Gastrocnemius medialis (tissue), 4 donors: ENCODE data around the gene CACNG5. TPM values are rescaled to one million over a fixed set of nuclear protein-coding genes. Genes with fewer than 3 reads are reported as not detected.

Source experiments
- ATAC-seq, 2 donors: fragments of 150-250 bp; one replicate each; pipeline ENCODE4 v1.9.1; 2016
- DNase-seq, 2 donors: peaks; one replicate each; pipeline ENCODE4 v3.0.0-alpha.2; 2019
- H3K27ac ChIP-seq, 4 donors: fragments of 200-600 bp; sonication (generic); 1 replicate in 1 of 4; 2 replicates in 3 of 4; pipeline ENCODE4 v1.5.1; 2016 to 2018; ENCODE audit warnings: mild to moderate bottlenecking in 2 of 4, moderate library complexity in 1 of 4
- H3K27me3 ChIP-seq, 3 donors: fragments of 200-600 bp; sonication (generic) in 2 of 3; 1 replicate in 1 of 3; 2 replicates in 2 of 3; pipeline versions ENCODE4 v1.5.1 to v1.6.0; 2016 to 2019; ENCODE audit warnings: mild to moderate bottlenecking in 1 of 3, moderate library complexity in 1 of 3
- H3K36me3 ChIP-seq, 2 donors: fragments of 200-600 bp; sonication (generic) in 1 of 2; one replicate each; pipeline ENCODE4 v1.5.1; 2017 to 2018
- H3K4me1 ChIP-seq, 2 donors: fragments of 200-600 bp; sonication (generic) in 1 of 2; one replicate each; pipeline ENCODE4 v1.5.1; 2016 to 2017; ENCODE audit warnings: mild to moderate bottlenecking in 2 of 2
- H3K4me3 ChIP-seq, 4 donors: fragments of 200-600 bp; sonication (generic) in 3 of 4; 1 replicate in 1 of 4; 2 replicates in 3 of 4; pipeline ENCODE4 v1.5.1; 2016 to 2019; ENCODE audit warnings: mild to moderate bottlenecking in 2 of 4
- H3K9me3 ChIP-seq, 3 donors: fragments of 200-600 bp; sonication (generic) in 2 of 3; 1 replicate in 1 of 3; 2 replicates in 2 of 3; pipeline ENCODE4 v1.5.1; 2016 to 2019
- CTCF ChIP-seq, 5 experiments: fragments of 450-650 bp in 3 of 5; fragments of 200-600 bp in 2 of 5; sonication (generic) in 2 of 5; IDR thresholded peaks in 4 of 5; conservative IDR thresholded peaks in 1 of 5; 1 replicate in 4 of 5; 2 replicates in 1 of 5; pipeline ENCODE4 v1.5.1; 2016 to 2019; ENCODE audit warnings: antibody characterized with exemption in 5 of 5, mild to moderate bottlenecking in 3 of 5, moderate library complexity in 3 of 5
- POLR2A ChIP-seq, 2 donors: fragments of 450-650 bp; IDR thresholded peaks; one replicate each; pipeline ENCODE4 v1.6.1; 2017; ENCODE audit warnings: antibody characterized with exemption in 2 of 2, mild to moderate bottlenecking in 2 of 2, moderate library complexity in 2 of 2
- in situ Hi-C, 4 donors: fragments of 200-750 bp; cut with MboI; loops; one replicate each; pipeline versions ENCODE4 v1.15.0 to v1.8.0; 2017; ENCODE audit warnings: low sequenced_read_pairs in 4 of 4
- intact Hi-C: fragments of 100-400 bp; cut with DNase I; formaldehyde crosslinking; loops from one replicate; pipeline ENCODE4 v1.15.1; 2023; ENCODE audit warnings: low total_unique reads
- total RNA-seq, 4 donors: library from RNA; depleted of rRNA; stranded (reverse); fragments of >200 nt; gene quantifications; one replicate each; pipeline versions ENCODE4 v1.1.0 to v1.2.3, GENCODE V29; 2016

CACNG5 gene
- total RNA-seq, 4 donors from 2014 or later: not detected

GRCh38 chr17:66809408-66809807, 25.5 kb upstream of the CACNG5 start:
- no peaks in the 10 kb centered on the region for H3K36me3 ChIP-seq
- H3K9me3 ChIP-seq: no peaks in the 10 kb centered on the region
- no peaks in the 10 kb centered on the region for H3K4me1 ChIP-seq
- in situ Hi-C loops: no loop called here
- no peak for TF ChIP-seq CTCF (IDR thresholded peaks at IDR 0.05 in 4 of 5, conservative IDR thresholded peaks at IDR 0.05 in 1 of 5)
- no peak for TF ChIP-seq POLR2A (IDR thresholded peaks at IDR 0.05)
- H3K27me3 ChIP-seq: no peaks in the 10 kb centered on the region
- DNase-seq (no peak), ATAC-seq (no peak)
- no peak overlapping the region for H3K27ac ChIP-seq
- intact Hi-C loops: loop anchor here (5.0 kb wide), 1 partner anchor 458 kb away; no protein-coding TSS in a partner anchor
- no peak overlapping the region for H3K4me3 ChIP-seq

- Histone ChIP-seq H3K36me3 (no peaks in the 10 kb centered on the region), H3K9me3 (no peaks in the 10 kb centered on the region), H3K4me1 (no peaks in the 10 kb centered on the region), H3K27me3 (no peaks in the 10 kb centered on the region), H3K27ac (no peak overlapping the region), H3K4me3 (no peak overlapping the region)
- intact Hi-C loops: no loop called here
- ATAC-seq (no peak), DNase-seq (no peak)
- TF ChIP-seq CTCF (IDR thresholded peaks at IDR 0.05 in 4 of 5, conservative IDR thresholded peaks at IDR 0.05 in 1 of 5): no peak
- TF ChIP-seq POLR2A (IDR thresholded peaks at IDR 0.05): no peak
- in situ Hi-C loops: no loop called here
Measured at GRCh38 chr17:66810951-66811682, 23.8 kb upstream of the CACNG5 start.

GRCh38 chr17:66811683-66812054, 23.2 kb upstream of the CACNG5 start:
- ATAC-seq (no peak), DNase-seq (no peak)
- Histone ChIP-seq H3K27ac (no peak overlapping the region), H3K4me3 (no peak overlapping the region), H3K4me1 (no peaks in the 10 kb centered on the region), H3K9me3 (no peaks in the 10 kb centered on the region), H3K27me3 (no peaks in the 10 kb centered on the region), H3K36me3 (no peaks in the 10 kb centered on the region)
- in situ Hi-C loops (no loop called here), intact Hi-C loops (no loop called here)
- TF ChIP-seq CTCF (IDR thresholded peaks at IDR 0.05 in 4 of 5, conservative IDR thresholded peaks at IDR 0.05 in 1 of 5): no peak
- no peak for TF ChIP-seq POLR2A (IDR thresholded peaks at IDR 0.05)

- intact Hi-C loops (no loop called here), in situ Hi-C loops (no loop called here)
- no peaks in the 10 kb centered on the region for H3K27me3 ChIP-seq
- H3K9me3 ChIP-seq: no peaks in the 10 kb centered on the region
- H3K4me1 ChIP-seq: no peaks in the 10 kb centered on the region
- H3K27ac ChIP-seq: no peak overlapping the region
- DNase-seq (no peak), ATAC-seq (no peak)
- TF ChIP-seq POLR2A (IDR thresholded peaks at IDR 0.05): no peak
- no peak for TF ChIP-seq CTCF (IDR thresholded peaks at IDR 0.05 in 4 of 5, conservative IDR thresholded peaks at IDR 0.05 in 1 of 5)
- H3K4me3 ChIP-seq: no peak overlapping the region
- H3K36me3 ChIP-seq: no peaks in the 10 kb centered on the region
Measured at GRCh38 chr17:66812571-66812970, 22.3 kb upstream of the CACNG5 start.

- DNase-seq: no peak
- Histone ChIP-seq H3K27me3 (no peaks in the 10 kb centered on the region), H3K36me3 (no peaks in the 10 kb centered on the region), H3K4me3 (no peak overlapping the region), H3K4me1 (no peaks in the 10 kb centered on the region), H3K27ac (no peak overlapping the region), H3K9me3 (no peaks in the 10 kb centered on the region)
- in situ Hi-C loops: no loop called here
- no peak for ATAC-seq
- TF ChIP-seq CTCF (IDR thresholded peaks at IDR 0.05 in 4 of 5, conservative IDR thresholded peaks at IDR 0.05 in 1 of 5) (no peak), POLR2A (IDR thresholded peaks at IDR 0.05) (no peak)
- intact Hi-C loops: no loop called here
Measured at GRCh38 chr17:66813296-66813695, 21.6 kb upstream of the CACNG5 start.
